Spinal cord (tissue), 10 donors: ENCODE measurements around the gene SYK. TPM values are rescaled to one million over a fixed set of nuclear protein-coding genes. Genes with fewer than 3 reads are reported as not detected.

ENCODE experiments used
- DNase-seq, 6 donors: peaks; one replicate each; pipeline versions ENCODE4 v3.0.0 to v3.0.0-alpha.2; 2013 to 2015; ENCODE audit warnings: low spot score in 6 of 6, low read depth in 4 of 6
- H3K27ac ChIP-seq: one replicate; pipeline ENCODE4 v1.5.1; 2013; ENCODE audit warnings: low read depth, low read length, control low read depth
- H3K27me3 ChIP-seq: one replicate; pipeline ENCODE4 v1.6.1; 2013; ENCODE audit warnings: low read length; ENCODE audit not compliant: control insufficient read depth, insufficient read depth
- H3K36me3 ChIP-seq: one replicate; pipeline ENCODE4 v1.6.1; 2013; ENCODE audit warnings: low read length; ENCODE audit not compliant: control insufficient read depth, insufficient read depth
- H3K4me1 ChIP-seq: one replicate; pipeline ENCODE4 v1.6.1; 2013; ENCODE audit warnings: low read length; ENCODE audit not compliant: control insufficient read depth, insufficient read depth
- H3K4me3 ChIP-seq: one replicate; pipeline ENCODE4 v1.5.1; 2013; ENCODE audit warnings: low read depth, low read length, control low read depth
- H3K9me3 ChIP-seq: one replicate; pipeline ENCODE4 v1.6.1; 2013; ENCODE audit warnings: low read length; ENCODE audit not compliant: control insufficient read depth, insufficient read depth
- WGBS: methylation state at CpG from one replicate; pipeline ENCODE4 v1.1.5; 2013; ENCODE audit warnings: missing lambda C conversion rate; ENCODE audit not compliant: insufficient coverage; 5-methylcytosine and 5-hydroxymethylcytosine counted together
- polyA plus RNA-seq, 2 donors: library from polyadenylated mRNA; unstranded; fragments of 120-200 nt; gene quantifications; one replicate each; pipeline ENCODE4 v1.2.1, GENCODE V29; 2013; ENCODE audit not compliant: insufficient read length in 2 of 2
- total RNA-seq, 2 donors: library from RNA; depleted of rRNA in 1 of 2; stranded (reverse); fragments of 120-200 nt in 1 of 2; fragments of >200 nt in 1 of 2; gene quantifications; one replicate each; pipeline versions ENCODE4 v1.2.3 to v1.2.4, GENCODE V29; 2013 to 2014
- donor health status: healthy.

Gene SYK
- total and polyA plus RNA-seq, 4 donors = 4.0 to 10.4 (median 5.9) TPM

- Histone ChIP-seq H3K4me3 (no peak overlapping the region), H3K9me3 (no peaks in the 10 kb centered on the region), H3K36me3 (no peaks in the 10 kb centered on the region), H3K27me3 (no peaks in the 10 kb centered on the region), H3K4me1 (peaks cover 6% of the 10 kb centered on the region), H3K27ac (no peak overlapping the region)
- 94% methylated on average over 4 of the region's 4 CpGs for WGBS
- DNase-seq = no peak
Observed at GRCh38 chr9:90893706-90894105, 92.1 kb downstream of the SYK start.

- Histone ChIP-seq H3K27ac (no peak overlapping the region), H3K36me3 (no peaks in the 10 kb centered on the region), H3K4me3 (no peak overlapping the region), H3K4me1 (peaks cover 6% of the 10 kb centered on the region), H3K9me3 (no peaks in the 10 kb centered on the region), H3K27me3 (no peaks in the 10 kb centered on the region)
- 75% methylated on average over 10 of the region's 16 CpGs for WGBS
- DNase-seq = no peak
Observed at GRCh38 chr9:90894986-90895687, 93.5 kb downstream of the SYK start.

GRCh38 chr9:90895786-90896185 is 94.2 kb downstream of the SYK start:
- 83% methylated on average over 5 of the region's 7 CpGs for WGBS
- H3K36me3 ChIP-seq = no peaks in the 10 kb centered on the region
- H3K4me3 ChIP-seq = no peak overlapping the region
- H3K27me3 ChIP-seq = no peaks in the 10 kb centered on the region
- no peaks in the 10 kb centered on the region for H3K9me3 ChIP-seq
- no peak for DNase-seq
- H3K27ac ChIP-seq = no peak overlapping the region
- peaks cover 6% of the 10 kb centered on the region for H3K4me1 ChIP-seq

GRCh38 chr9:90896231-90896630 is 94.6 kb downstream of the SYK start:
- no peaks in the 10 kb centered on the region for H3K9me3 ChIP-seq
- no peak overlapping the region for H3K4me3 ChIP-seq
- H3K27me3 ChIP-seq = no peaks in the 10 kb centered on the region
- H3K27ac ChIP-seq = no peak overlapping the region
- H3K36me3 ChIP-seq = no peaks in the 10 kb centered on the region
- H3K4me1 ChIP-seq = peaks cover 6% of the 10 kb centered on the region
- no peak for DNase-seq
- WGBS = 60% methylated on average over 1 of the region's 3 CpGs

- no CpG with 5 or more reads among the region's 3 CpGs for WGBS
- H3K27ac ChIP-seq = no peak overlapping the region
- H3K4me3 ChIP-seq = no peak overlapping the region
- no peaks in the 10 kb centered on the region for H3K27me3 ChIP-seq
- H3K4me1 ChIP-seq = peaks cover 3% of the 10 kb centered on the region
- H3K9me3 ChIP-seq = no peaks in the 10 kb centered on the region
- no peaks in the 10 kb centered on the region for H3K36me3 ChIP-seq
- peak in 1 of 6 donors; percentile 75 for DNase-seq
Observed at GRCh38 chr9:90898228-90898627, 96.6 kb downstream of the SYK start.

DNA sequence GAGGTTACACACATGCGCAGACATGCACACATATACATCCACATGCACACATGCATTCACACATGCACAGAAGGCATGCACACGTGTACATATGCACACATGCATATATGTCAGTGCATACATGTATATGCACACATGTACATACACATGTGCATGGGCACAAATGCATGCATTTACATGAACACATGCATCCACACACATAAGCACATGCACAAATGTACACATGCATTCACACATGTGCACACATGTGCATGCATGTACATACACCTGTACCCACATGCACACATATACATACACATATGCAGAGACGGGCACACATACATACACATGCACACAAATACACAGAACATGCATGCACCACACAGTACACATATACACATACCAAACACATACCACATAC is 97.7 kb downstream of the SYK start:
- no peaks in the 10 kb centered on the region for H3K27me3 ChIP-seq
- H3K27ac ChIP-seq = no peak overlapping the region
- peaks cover 3% of the 10 kb centered on the region for H3K4me1 ChIP-seq
- no peak for DNase-seq
- no peaks in the 10 kb centered on the region for H3K36me3 ChIP-seq
- no peak overlapping the region for H3K4me3 ChIP-seq
- WGBS = 100% methylated on average over 3 of the region's 3 CpGs
- H3K9me3 ChIP-seq = no peaks in the 10 kb centered on the region

GRCh38 chr9:90900130-90900529 is 98.5 kb downstream of the SYK start:
- no peaks in the 10 kb centered on the region for H3K9me3 ChIP-seq
- H3K4me1 ChIP-seq = peaks cover 10% of the 10 kb centered on the region
- no peaks in the 10 kb centered on the region for H3K27me3 ChIP-seq
- DNase-seq = no peak
- WGBS = 60% methylated on average over 5 of the region's 5 CpGs
- H3K27ac ChIP-seq = no peak overlapping the region
- no peaks in the 10 kb centered on the region for H3K36me3 ChIP-seq
- H3K4me3 ChIP-seq = no peak overlapping the region

DNA sequence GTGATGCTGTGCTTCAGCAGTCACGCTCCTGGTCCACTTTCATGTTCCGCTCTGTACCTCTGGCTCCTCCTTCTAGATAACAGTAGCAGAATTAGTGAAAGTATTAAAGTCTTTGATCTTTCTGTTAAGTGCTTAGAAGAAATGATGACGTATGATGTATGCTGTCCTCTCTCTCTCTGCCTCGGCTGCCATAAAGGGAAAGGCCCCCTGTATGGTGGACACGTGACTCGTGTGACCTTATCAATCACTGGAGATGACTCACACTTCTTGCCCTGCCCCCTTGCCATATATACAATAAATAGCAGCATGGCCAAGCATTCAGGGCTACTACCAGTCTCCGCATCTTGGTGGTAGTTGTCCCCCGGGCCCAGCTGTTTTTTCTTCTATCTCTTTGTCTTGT is 100.3 kb downstream of the SYK start:
- H3K4me3 ChIP-seq = no peak overlapping the region
- no peak for DNase-seq
- H3K9me3 ChIP-seq = peaks cover 1% of the 10 kb centered on the region
- 89% methylated on average over 5 of the region's 8 CpGs for WGBS
- no peaks in the 10 kb centered on the region for H3K27me3 ChIP-seq
- no peaks in the 10 kb centered on the region for H3K36me3 ChIP-seq
- no peak overlapping the region for H3K27ac ChIP-seq
- peaks cover 7% of the 10 kb centered on the region for H3K4me1 ChIP-seq

- Histone ChIP-seq H3K4me3 (no peak overlapping the region), H3K9me3 (peaks cover 1% of the 10 kb centered on the region)
Observed at GRCh38 chr9:90903766-90904424, 102.3 kb downstream of the SYK start.

More at GRCh38 chr9:90903766-90904424, 102.3 kb downstream of the SYK start:
- DNase-seq = no peak
- H3K27ac ChIP-seq = no peak overlapping the region
- no peaks in the 10 kb centered on the region for H3K27me3 ChIP-seq
- H3K36me3 ChIP-seq = no peaks in the 10 kb centered on the region
- H3K4me1 ChIP-seq = peaks cover 7% of the 10 kb centered on the region
- WGBS = 69% methylated on average over 9 of the region's 11 CpGs
